GM18867 (cell line): Measurements from ENCODE around the gene ZNHIT1.
"Not testable (repeated sequence)": the region's sequence is repeated elsewhere in the genome, so short reads cannot be mapped to it uniquely, and the experiment has no call there.

Source experiments
- ATAC-seq: cut with Tn5 transposase; IDR thresholded peaks from one replicate; pipeline ENCODE4 v1.9.1; 2021; ENCODE audit warnings: mild to moderate bottlenecking, moderate library complexity; ENCODE audit not compliant: unreplicated experiment

ZNHIT1 gene

DNA sequence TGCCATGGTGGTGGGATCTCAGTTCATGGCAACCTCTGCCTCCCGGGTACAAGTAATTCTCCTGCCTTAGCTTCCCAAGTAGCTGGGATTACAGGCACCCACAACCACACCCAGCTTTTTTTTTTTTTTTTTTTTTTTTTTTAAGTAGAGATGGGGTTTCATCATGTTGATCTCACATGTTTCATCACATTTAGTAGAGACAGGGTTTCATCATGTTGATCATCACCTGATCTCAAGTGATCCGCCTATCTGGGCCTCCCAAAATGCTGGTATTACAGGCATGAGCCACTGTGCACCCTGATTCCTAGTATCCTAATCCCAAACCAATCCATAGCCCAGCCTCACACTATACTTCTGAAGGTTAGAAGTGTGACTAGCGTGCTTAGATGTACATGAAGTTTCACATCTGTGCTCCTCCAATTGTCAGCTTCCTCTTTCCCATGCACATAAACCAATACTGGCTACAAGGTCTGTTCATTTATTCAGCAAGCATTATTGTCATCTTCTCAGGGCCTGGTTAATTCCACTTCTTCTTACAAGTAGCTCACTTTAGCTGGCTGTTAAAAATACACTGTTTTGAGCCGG is 31.0 kb upstream of the ZNHIT1 start:
- ATAC-seq = no peak

DNA sequence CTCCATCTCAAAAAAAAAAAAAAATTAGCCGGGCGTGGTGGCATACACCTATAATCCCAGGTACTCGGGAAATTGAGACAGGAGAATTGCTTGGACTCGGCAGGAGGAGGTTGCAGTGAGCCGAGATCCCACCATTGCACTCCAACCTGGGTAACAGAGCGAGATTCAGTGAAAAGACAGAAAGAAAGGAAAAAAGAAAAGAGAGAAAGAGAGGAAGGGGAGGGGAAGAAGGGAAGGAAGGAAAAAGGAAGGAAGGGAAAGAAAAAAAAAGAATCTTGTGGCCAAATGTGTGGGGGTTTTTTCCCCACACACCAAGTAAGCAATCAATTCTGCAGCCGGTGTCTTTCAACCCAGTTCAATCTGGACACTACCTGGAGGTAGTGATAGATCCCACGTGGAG is 28.9 kb upstream of the ZNHIT1 start:
- ATAC-seq = no peak

DNA sequence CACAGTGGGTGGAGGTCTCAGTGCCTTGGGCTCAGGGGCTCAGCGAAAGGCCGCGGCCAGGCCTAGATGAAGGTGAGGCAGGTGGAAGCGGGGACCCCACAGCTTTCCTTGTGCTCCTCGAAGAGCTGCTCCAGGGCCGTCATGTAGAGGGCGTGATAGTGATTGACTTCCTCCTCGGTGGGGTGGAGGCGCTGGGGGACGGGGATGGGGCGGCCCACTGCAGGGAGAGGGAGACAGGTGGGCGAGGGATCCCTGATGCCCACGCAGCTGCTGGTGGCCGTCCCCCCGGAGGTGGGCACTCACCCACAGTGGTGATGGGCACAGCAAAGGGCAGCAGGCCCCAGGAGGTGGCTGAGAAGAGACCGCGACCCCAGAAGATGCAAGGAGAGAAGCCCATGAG is 22.1 kb upstream of the ZNHIT1 start:
- ATAC-seq = no peak

DNA sequence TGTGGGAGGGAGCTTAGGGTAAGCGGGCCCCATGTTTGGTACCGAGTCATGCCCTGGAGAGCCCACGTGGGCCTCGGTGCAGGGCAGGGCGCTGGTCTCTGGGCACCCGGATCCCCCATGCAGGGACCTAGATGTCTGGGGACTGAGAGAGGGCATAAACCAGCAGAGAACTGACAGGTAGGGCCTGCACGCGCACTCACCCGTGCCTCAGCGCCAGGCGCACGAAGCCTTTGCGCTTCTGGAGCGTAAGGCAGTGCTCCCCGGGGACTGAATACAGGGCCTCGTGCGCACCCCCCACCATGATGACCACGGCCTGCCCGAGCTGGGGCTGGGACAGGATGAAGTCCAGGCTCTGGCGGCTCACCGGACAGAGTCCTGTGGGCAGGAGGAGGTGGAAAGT is 20.0 kb upstream of the ZNHIT1 start:
- no peak for ATAC-seq

DNA sequence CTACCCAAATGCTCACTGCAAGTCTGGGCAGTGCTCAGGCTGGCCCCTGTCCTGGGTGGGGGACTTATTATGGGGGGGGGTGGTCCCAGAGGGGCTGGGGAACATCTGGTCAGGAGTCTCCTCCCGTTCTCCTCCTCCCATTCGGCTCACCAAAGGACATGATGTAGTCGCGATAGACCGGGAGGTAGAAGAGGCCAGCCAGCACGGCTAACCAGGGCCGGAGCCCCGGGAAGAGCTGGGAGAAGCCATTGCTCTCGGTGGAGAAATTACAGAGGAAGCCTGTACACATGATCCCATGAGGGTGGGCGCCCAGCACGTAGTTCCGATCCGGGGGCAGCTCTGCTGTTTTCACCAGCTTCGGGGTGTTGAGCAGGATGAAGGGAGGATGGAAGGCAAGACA is 19.5 kb upstream of the ZNHIT1 start:
- ATAC-seq = no peak

DNA sequence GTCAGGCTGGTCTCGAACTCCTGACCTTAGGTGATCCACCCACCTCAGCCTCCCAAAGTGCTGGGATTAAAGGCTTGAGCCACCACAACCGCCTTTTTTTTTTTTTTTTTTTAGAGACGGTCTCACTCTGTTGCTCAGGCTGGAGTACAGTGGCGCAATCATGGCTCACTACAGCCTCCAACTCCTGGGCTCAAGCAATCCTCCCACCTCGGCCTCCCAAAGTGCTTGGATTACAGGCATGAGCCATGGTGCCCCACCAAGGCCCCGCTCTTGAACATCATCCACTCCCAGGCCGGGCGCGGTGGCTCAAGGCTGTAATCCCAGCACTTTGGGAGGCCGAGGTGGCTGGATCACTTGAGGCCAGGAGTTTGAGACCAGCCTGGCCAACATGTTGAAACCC is 18.4 kb upstream of the ZNHIT1 start:
- ATAC-seq = not testable (repeated sequence)

DNA sequence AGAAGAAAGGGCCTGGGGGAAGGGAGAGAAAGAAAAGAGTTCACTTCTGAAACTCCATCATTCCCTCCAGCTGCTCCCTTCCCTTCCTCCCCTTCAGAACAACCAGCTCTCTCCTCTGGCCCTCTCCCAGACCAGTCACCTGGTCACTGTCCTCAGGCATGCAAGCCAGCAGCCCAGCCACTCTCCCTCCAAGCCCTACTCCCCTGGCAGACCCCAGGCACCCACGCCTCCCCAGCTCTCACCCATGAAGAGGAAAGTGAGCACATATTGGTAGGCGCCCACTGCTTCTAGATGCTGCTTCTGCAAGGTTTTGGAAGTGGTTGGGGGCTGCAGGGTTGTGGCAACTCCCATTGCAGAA is 17.5 kb upstream of the ZNHIT1 start:
- ATAC-seq = no peak

DNA sequence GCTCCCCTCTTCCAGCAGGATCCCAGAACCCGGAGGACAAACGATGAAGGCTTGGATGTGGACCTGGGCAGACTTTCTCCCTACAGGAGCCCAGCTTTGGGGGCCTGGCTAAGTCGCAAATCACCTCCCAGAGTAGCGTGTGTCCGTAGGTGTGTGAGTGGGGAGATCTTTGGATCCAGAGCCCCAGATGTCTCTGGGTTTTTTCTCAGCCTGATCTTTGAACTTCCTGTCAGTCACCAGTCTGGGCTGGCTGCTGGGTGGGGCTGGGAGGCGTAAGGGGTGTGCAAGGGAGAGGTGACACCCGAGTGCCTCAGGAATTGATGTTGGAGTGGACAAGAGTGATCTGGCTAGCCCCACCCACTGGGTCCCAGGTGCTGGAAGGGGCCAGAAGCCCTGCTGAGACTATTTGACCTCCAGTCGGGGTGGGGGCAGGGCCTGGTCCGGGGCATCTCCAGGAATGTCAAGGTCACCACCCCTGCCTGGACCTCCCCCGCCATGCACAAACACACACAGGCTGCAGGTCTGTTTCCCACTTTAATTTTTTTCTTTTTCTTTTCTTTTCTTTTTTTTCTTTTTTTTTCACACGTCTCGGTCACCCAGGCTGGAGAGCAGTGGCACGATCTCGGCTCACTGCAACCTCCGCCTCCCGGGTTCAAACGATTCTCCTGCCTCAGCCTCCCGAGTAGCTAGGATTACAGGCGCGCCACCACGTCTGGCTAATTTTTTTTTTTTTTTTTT is 16.9 kb upstream of the ZNHIT1 start, which contains the start of gene MOGAT3:
TSS of gene MOGAT3 (minus strand) at position 175 of the 738 bp plus-strand sequence. CDS start 182 bp downstream, outside the sequence.
- ATAC-seq = no peak

DNA sequence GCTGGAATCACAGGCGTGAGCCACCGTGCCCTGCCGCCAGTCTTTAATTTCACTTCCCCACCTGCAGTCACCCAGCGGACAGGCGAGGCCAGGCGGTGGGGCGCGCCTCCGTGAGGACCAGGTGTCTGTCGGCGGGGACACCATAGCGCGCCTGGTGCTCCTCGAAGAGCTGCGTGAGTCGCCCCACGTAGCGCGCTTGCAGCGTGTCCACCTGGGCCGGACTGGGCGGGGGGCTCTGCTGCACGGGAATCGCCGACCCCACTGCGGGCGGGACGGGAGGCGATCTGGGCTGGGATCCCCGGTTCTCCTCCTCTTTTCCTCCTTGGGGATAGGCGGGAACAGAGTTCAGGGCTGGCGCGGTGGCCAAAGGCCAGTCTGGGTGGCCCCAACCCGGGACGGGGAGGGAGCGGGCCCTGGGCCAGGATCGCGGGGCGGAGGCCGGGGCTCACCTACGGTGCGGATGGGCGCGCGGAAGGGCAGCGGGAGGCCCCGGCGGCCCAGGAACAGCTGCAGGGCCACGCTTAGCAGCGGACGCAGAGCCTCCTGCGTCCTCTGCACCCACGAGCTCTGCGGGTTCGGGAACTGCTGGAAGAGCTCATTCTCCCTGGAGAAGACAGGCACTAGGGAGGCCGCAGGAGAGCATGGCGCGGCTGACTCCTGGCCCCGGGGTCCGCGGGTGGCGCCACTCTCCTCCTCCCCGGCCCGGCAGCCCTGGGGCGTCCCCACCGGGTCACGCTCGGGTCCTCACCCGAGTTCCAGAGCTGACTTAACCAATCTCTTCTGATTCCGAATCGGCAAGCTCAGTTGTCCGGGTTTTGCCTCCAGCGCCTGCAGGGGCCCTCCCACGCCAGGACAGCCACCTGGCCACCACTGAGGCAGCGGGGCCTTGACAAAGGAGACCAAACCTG is 16.0 kb upstream of the ZNHIT1 start:
- no peak for ATAC-seq

DNA sequence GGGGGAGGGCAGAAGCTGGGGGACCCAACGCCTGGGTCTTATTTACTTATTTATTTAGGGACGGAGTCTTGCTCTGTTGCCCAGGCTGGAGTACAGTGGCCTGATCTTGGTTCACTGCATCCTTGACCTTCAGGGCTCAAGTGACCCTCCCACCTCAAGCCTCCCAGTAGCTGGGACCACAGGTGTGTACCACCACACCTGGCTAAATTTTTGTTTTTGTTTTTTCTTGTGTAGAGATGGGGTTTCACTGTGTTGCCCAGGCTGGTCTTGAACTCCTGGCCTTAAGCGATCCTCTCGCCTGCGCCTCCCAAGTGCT is 15.4 kb upstream of the ZNHIT1 start:
- no peak for ATAC-seq

DNA sequence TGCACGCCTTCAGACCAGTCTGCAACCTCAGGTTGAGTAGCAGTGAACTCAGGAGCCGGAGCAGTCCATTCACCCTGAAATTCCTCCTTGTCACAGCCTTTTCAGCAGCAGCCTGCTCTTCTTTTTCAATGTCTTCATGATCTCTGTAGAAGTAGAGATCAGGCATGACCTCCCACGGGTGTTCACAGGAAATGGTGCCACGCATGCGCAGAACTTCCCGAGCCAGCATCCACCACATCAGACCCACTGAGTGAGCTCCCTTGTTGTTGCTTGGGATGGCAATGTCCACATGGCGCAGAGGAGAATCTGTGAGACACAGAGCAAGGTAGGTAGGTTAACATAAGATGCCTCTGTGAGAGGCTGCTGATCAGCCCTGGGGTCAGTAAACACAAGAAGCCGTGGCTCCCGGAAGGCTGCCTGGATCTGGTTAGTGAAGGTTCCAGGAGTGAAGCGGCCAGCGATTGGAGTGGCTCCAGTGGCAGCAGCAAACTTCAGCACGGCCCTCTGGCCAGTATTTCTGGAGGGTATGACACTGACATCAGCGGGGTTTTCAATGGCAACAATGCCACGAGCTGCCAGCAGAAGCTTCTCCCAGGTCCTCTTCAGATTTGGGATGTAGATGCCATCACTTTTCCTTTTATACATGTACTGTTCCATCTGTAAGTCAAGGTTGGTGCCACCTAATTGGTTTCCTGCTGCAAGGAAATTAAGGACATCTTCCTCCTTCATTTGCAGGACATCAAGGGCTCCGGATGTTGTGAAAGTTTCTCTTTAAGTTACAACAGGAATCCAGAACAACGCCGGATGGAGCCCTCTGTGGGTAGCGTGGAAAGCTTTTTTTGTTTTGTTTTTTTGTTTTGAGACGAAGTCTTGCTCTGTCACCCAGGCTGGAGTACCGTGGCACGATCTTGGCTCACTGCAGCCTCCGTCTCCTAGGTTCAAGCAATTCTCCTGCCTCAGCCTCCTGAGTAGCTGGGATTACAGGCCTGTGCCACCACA is 13.9 kb upstream of the ZNHIT1 start:
- ATAC-seq = not testable (repeated sequence)

DNA sequence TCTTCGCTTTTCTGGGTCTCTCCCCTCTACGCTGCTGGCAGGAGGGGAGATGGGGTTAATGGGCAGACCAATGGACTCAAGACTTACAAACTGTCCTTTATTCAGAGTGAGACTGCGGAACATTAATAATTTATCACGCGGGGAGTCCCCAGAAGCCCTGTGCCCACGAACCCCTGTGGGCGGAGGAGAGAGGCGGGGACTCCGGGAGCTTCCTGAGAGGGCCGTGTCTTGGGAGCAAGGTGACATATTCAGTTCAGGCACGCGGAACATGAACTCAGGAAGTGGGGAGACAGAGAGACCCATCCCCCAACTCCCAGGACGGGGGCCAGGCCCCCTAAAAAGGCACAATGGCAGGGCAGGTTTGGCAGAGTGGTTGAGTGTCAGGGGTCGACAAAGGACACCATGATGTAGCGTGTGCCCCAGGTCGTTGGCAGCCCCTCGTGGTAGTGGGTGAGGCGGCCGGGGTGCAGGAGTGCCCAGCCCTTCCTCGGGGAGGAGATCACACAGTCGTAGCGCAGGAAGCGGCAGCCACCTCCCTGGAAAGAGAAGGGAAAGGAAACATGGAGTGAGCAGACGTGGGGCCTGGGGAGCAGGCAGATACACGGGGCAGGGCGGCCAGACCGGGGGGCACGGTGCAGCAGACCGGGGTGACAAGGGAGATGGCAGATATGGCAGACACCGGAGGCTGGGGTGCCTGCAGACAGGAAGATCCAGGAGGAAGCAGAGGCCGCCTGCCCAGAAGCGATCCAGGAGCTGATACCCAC is 11.9 kb upstream of the ZNHIT1 start:
- ATAC-seq = no peak

DNA sequence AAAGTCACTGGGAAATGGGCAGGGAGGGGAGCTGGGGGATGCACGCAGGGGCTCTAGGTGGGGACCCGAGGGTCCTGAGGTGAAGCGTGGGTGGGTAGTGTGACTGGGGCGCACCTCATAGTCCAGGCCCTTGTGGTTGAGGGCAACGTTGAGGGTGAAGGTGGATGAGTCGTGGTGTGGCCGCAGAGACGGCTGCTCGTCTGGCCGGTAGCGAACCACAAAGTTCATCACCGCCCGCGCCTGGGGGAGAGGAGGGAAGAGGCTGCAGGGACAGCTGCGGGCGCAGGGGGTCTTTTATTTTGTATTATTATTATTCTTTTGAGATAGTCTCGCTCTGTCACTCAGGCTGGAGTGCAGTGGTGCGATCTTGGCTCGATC is 11.3 kb upstream of the ZNHIT1 start:
- ATAC-seq = no peak

DNA sequence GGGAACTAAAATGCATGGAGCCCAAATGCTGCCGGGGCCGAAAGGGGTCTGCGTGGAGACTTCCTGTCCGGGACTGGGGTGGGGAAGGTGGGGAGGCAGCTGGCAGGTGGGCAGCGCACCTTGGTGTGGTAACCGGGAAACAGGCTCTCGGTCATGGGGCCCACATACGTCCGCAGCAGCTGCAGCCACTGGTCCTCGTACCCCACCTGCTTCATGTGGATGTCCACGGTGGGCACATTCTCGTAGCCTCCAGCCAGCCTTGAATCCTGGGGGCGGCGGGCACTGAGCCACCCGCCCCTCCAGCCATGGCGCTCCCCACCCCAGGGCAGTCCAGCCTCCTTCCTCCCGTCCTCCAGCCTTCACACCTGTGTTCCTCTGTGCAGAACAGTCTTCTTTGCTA is 10.5 kb upstream of the ZNHIT1 start:
- ATAC-seq = no peak

DNA sequence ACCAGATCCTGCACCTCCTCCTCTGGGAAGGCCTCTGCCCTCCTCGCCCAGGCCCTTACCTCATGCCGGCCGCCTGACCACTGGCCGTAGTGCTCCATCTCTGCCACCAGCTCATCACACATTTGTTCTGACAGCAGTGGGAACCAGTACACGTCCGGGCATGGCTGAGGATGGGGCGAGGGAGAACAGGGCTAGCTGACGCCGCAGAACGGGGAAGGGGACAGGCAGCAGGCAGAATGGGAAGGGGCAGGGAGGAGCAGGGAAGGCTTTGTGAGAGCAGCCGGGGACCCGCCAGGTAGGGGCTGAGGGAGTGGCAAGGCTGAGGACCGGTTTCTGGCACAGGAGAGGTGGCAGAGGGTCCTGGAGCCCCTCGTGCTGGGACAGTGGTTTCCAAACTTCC is 9.2 kb upstream of the ZNHIT1 start:
- ATAC-seq = no peak

DNA sequence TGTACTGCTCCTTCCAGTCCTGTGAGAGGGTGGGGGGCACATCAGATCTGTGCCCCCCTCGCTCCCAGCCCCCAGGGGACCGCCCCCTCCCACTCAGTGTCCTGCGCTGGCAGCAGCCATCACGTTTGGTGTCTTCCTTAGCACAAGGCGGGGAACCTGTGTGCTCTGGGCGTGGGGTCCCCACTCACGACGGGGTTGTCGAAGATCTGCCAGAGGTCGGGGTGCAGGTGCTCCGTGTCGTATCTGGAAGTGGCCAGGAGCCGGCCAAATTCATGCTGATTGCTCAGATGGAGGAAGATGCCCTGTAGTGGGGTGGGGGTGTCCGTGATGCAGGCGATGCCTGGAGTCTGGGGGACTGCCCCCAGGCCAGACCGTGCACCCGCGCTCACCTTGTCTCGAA is 7.8 kb upstream of the ZNHIT1 start:
- ATAC-seq = no peak

DNA sequence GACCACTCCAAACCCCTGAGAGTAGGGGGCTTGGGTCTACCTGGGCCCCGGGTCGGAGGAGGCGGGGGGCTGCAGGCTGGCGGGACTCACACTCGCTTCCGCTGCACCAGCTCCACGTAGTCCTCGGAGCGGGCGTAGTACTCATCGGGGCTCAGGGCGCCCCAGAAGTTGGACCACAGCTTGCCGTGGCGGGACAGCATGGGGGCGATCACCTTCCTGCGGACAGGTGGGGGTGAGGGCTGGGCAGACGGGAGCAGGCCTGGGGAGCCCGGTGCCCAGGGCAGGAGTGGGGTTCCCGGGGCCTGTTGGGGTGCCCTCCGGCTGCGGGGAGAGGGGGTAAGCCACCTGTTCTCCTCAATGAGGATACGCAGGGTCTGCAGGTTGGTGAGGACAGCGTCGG is 6.5 kb upstream of the ZNHIT1 start:
- ATAC-seq = no peak

DNA sequence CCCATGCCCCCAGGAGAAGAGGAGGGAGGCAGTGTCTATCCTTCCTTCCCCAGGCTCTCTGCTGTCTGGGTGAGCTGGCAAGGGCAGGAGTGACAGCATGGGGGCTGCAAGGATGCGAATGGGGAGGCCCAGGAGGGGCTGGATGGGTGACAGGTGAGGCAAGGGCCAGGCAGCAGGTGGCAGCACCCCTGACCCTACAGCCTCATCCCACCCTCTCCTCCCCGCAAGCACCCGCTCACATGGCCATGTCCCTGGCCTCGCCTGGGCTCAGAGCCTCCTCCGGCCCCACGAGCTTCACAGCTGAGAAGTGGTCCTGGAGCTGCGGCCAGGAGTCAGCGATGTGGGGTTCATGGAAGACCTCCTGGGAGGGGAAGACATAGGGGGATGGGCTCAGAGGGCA is 6.0 kb upstream of the ZNHIT1 start:
- no peak for ATAC-seq

DNA sequence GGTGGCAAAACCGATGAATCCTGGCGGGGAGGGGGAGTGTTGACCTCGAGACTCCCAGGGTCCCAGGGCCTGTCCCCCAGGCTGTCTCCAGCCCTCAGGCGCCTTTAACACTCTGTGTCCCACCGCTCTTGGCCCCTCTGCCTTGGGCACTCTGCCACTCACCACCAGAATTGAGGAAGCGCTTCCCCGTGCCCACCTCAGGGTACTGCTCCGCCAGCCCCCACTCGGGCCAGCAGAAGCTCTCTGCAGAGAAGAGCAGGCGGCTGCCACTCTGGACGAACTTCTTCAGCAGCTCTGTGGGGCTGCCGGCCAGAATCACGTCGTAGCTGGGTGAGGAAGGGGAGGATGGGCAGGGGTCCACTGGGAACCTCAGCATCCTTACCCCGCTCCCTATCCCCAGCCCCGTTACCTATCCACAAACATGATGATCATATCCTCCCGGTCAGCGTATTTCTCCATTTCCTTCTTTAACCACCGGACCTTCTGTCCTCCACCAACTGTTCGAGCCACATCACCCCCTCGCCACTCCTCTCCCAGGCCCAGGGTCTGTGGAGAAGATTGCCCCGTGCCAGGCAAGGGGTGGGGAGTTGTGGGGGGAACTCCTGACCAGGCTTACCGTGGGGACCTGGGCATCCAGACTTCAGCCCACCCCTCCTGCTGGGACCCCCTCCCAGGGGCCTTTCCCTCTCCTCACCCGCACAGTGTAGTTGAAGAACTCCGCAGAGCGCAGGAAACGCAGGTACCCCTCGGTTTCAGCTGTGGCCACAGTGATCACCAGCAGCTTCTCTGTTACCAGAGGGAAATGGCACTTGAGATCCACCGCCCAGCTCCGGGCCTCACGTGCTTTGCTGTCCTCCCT is 1.7 kb upstream of the ZNHIT1 start:
- ATAC-seq = no peak
